GM20000 (cell line): ENCODE data around the gene GAB2.
"Not testable (repeated sequence)": the region's sequence is repeated elsewhere in the genome, so short reads cannot be mapped to it uniquely, and the experiment has no call there.

Experiments
- DNase-seq: peaks from one replicate; pipeline ENCODE4 v3.0.0; 2012; ENCODE audit warnings: low spot score
- CTCF ChIP-seq: IDR thresholded peaks from 2 replicates; pipeline ENCODE4 v1.5.1; 2012; ENCODE audit warnings: mild to moderate bottlenecking, control low read depth; ENCODE audit errors: extremely low read depth, missing control alignments

The GAB2 gene

GRCh38 chr11:78289552-78290292, 127.9 kb downstream of the GAB2 start:
- TF ChIP-seq CTCF, result no peak
- DNase-seq, result no peak

GRCh38 chr11:78284260-78284659, 133.4 kb downstream of the GAB2 start:
- DNase-seq, result no peak
- TF ChIP-seq CTCF, result no peak

GRCh38 chr11:78282821-78283220, 134.8 kb downstream of the GAB2 start:
- no peak for TF ChIP-seq CTCF
- no peak for DNase-seq

- DNase-seq, result no peak
- no peak for TF ChIP-seq CTCF
These were observed 136.1 kb downstream of the GAB2 start for GRCh38 chr11:78281511-78281910.

GRCh38 chr11:78277314-78277994, 140.2 kb downstream of the GAB2 start:
- TF ChIP-seq CTCF, result no peak
- DNase-seq, result no peak

- TF ChIP-seq CTCF, result no peak
- DNase-seq, result no peak
These were observed 141.3 kb downstream of the GAB2 start for GRCh38 chr11:78276311-78276710.

GRCh38 chr11:78274739-78275138, 142.9 kb downstream of the GAB2 start:
- no peak for TF ChIP-seq CTCF
- DNase-seq, result no peak

- not testable (repeated sequence) for DNase-seq
These were observed 144.9 kb downstream of the GAB2 start for GRCh38 chr11:78272625-78273269.

GRCh38 chr11:78271801-78272200, 145.8 kb downstream of the GAB2 start:
- not testable (repeated sequence) for DNase-seq
